SHP77 (cell line): ENCODE data around the gene KCNB1.
"Not testable (repeated sequence)": the region's sequence is repeated elsewhere in the genome, so short reads cannot be mapped to it uniquely, and the experiment has no call there.

ENCODE experiments used
- DNase-seq, 2 experiments: peaks; one replicate each; lab custom pipeline; 2025; lab: John Stamatoyannopoulos, UW

The KCNB1 gene

GRCh38 chr20:49323622-49324238 is 158.7 kb downstream of the KCNB1 start:
- DNase-seq, result peak in 1 of 2 experiments; percentile 11

- DNase-seq, result peak in 1 of 2 experiments; percentile 7
Observed at GRCh38 chr20:49320460-49320859, 162.0 kb downstream of the KCNB1 start.

GRCh38 chr20:49319208-49319809 is 163.2 kb downstream of the KCNB1 start:
- no peak for DNase-seq

- DNase-seq, result no peak
Observed at GRCh38 chr20:49318430-49319207, 163.8 kb downstream of the KCNB1 start.

GRCh38 chr20:49318091-49318429 is 164.4 kb downstream of the KCNB1 start:
- no peak for DNase-seq

- DNase-seq, result no peak
Observed at GRCh38 chr20:49316704-49317103, 165.8 kb downstream of the KCNB1 start.

GRCh38 chr20:49315580-49315979 is 166.9 kb downstream of the KCNB1 start:
- DNase-seq, result no peak

GRCh38 chr20:49314052-49314451 is 168.4 kb downstream of the KCNB1 start:
- DNase-seq, result not testable (repeated sequence)
